BJ (cell line): Measurements from ENCODE around the gene MFAP4. TPM values are rescaled to one million over a fixed set of nuclear protein-coding genes. Genes with fewer than 3 reads are reported as not detected.
A peak's percentile ranks its signal among the peaks of the same experiment; 100 is the strongest.

ENCODE experiments used
- CTCF ChIA-PET: fragments of 350-600 bp; formaldehyde crosslinking; extraction: SDS; loops from one replicate; lab custom pipeline; 2021; ENCODE audit warnings: antibody characterized with exemption, inconsistent platforms; lab: Yijun Ruan, JAX
- POLR2A ChIA-PET: fragments of 300-600 bp; sonication (Branson Sonifier 250); formaldehyde crosslinking; extraction: SDS; loops from one replicate; lab custom pipeline; 2021; ENCODE audit warnings: antibody characterized with exemption; lab: Charles Lee
- DNase-seq: peaks from one replicate; pipeline ENCODE4 v3.0.0-alpha.2; 2011; ENCODE audit warnings: low read depth
- H3K27me3 ChIP-seq: 2 replicates; pipeline ENCODE4 v1.6.0; 2011; ENCODE audit warnings: low read length; ENCODE audit not compliant: control insufficient read depth, insufficient read depth
- H3K36me3 ChIP-seq: 2 replicates; pipeline ENCODE4 v1.5.1; 2011; ENCODE audit warnings: low read length; ENCODE audit not compliant: control insufficient read depth, insufficient read depth
- H3K4me3 ChIP-seq: 2 replicates; pipeline ENCODE4 v1.5.1; 2011; ENCODE audit warnings: low read depth, mild to moderate bottlenecking, control low read depth, low read length
- CTCF ChIP-seq: IDR thresholded peaks from 2 replicates; pipeline ENCODE4 v1.5.1; 2011; ENCODE audit warnings: low read depth, mild to moderate bottlenecking, control low read depth, inconsistent platforms, low read length, moderate library complexity; ENCODE audit not compliant: insufficient read depth
- polyA plus RNA-seq: library from polyadenylated mRNA; depleted of rRNA; stranded (reverse); fragments of >200 nt; gene quantifications from 2 replicates; pipeline ENCODE4 v1.2.3, GENCODE V29; 2011

The MFAP4 gene
- polyA plus RNA-seq, 1 experiment = 86.8 TPM

GRCh38 chr17:19426631-19427030, 39.6 kb upstream of the MFAP4 start:
- no peak for DNase-seq
- TF ChIP-seq CTCF = no peak
- no peaks in the 10 kb centered on the region for H3K27me3 ChIP-seq
- no peak overlapping the region for H3K4me3 ChIP-seq
- no peaks in the 10 kb centered on the region for H3K36me3 ChIP-seq
- ChIA-PET CTCF (interaction anchor here (2.2 to 2.5 kb wide), 2 partner anchors 21 to 64 kb away, joined by 5 to 8 read pairs; partner anchors contain the start of gene B9D1), POLR2A (no interaction called here)

- no peak for TF ChIP-seq CTCF
- no peak for DNase-seq
- no peaks in the 10 kb centered on the region for H3K27me3 ChIP-seq
- no peaks in the 10 kb centered on the region for H3K36me3 ChIP-seq
- CTCF ChIA-PET = interaction anchor here (0.9 to 2.2 kb wide), 4 partner anchors 9 to 62 kb away, joined by 3 to 9 read pairs (median 6); partner anchors contain the start of gene B9D1
- H3K4me3 ChIP-seq = no peak overlapping the region
- POLR2A ChIA-PET = no interaction called here
Observed at GRCh38 chr17:19424934-19425868, 38.2 kb upstream of the MFAP4 start.

DNA sequence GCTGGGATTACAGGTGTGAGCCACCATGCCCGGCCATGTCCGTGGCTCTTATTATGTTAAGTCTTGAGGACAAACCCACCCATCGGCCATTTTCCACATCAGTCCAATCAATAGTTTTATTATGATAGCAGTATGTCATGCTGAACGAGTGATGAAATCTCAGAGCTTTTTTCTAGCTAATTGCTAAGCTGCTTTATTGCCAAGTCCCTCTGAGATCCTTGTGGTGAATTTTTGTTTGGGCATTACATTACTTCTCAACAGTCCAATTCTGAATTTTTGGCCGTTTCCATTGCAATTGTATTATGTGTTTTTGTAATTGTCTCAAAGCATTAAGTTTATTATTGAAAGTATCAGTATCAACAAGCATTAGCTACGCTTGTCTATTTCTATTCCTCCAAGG, 34.9 kb upstream of the MFAP4 start:
- TF ChIP-seq CTCF = no peak
- ChIA-PET POLR2A (no interaction called here), CTCF (no interaction called here)
- Histone ChIP-seq H3K27me3 (no peaks in the 10 kb centered on the region), H3K4me3 (no peak overlapping the region), H3K36me3 (no peaks in the 10 kb centered on the region)
- DNase-seq = no peak

- no peak for DNase-seq
- H3K27me3 ChIP-seq = no peaks in the 10 kb centered on the region
- CTCF ChIA-PET = no interaction called here
- no peak overlapping the region for H3K4me3 ChIP-seq
- H3K36me3 ChIP-seq = no peaks in the 10 kb centered on the region
- POLR2A ChIA-PET = no interaction called here
- no peak for TF ChIP-seq CTCF
Observed at GRCh38 chr17:19421219-19421618, 34.2 kb upstream of the MFAP4 start.

- no peak overlapping the region for H3K4me3 ChIP-seq
- TF ChIP-seq CTCF = no peak
- ChIA-PET CTCF (interaction anchor here (0.6 to 1.2 kb wide), 4 partner anchors 9 to 32 kb away, joined by 3 to 4 read pairs (median 4); no protein-coding TSS in a partner anchor), POLR2A (no interaction called here)
- no peaks in the 10 kb centered on the region for H3K27me3 ChIP-seq
- H3K36me3 ChIP-seq = no peaks in the 10 kb centered on the region
- DNase-seq = peak; percentile 15
Observed at GRCh38 chr17:19418251-19418992, 31.4 kb upstream of the MFAP4 start.
